PC-9 (cell line): ENCODE results near the gene CTNND2. TPM values are rescaled to one million over a fixed set of nuclear protein-coding genes. Genes with fewer than 3 reads are reported as not detected.

Source experiments
- BruUV-seq: library from RNA; stranded (reverse); fragments of 400-500 nt; replicated peaks from 2 replicates; lab custom pipeline; 2021; lab: Mats Ljungman, UMichigan
- CTCF ChIA-PET: fragments of 300-600 bp; sonication (Branson Sonifier 250); formaldehyde crosslinking; loops from one replicate; lab custom pipeline; 2022; ENCODE audit warnings: antibody characterized with exemption; lab: Charles Lee
- POLR2A ChIA-PET: fragments of 300-600 bp; sonication (Branson Sonifier 250); formaldehyde crosslinking; loops from one replicate; lab custom pipeline; 2022; ENCODE audit warnings: antibody characterized with exemption; ENCODE audit not compliant: unreplicated experiment; lab: Charles Lee
- DNase-seq, 2 experiments: peaks; one replicate each; pipeline versions ENCODE4 v3.0.0 to v3.0.0-alpha.2; 2015 to 2022; ENCODE audit warnings: mixed read lengths in 1 of 2
- H2AFZ ChIP-seq: fragments of 200-600 bp; sonication (generic); 2 replicates; pipeline ENCODE4 v1.8.1; 2017; ENCODE audit warnings: antibody characterized with exemption
- H3F3A ChIP-seq: fragments of 200-600 bp; sonication (generic); 2 replicates; pipeline ENCODE4 v1.8.1; 2017; ENCODE audit warnings: antibody characterized with exemption, mild to moderate bottlenecking, low read depth; ENCODE audit not compliant: insufficient read depth
- H3K27ac ChIP-seq: fragments of 200-600 bp; sonication (generic); 2 replicates; pipeline ENCODE4 v1.6.1; 2016; ENCODE audit warnings: mixed run types
- H3K27me3 ChIP-seq: fragments of 200-600 bp; sonication (generic); 2 replicates; pipeline ENCODE4 v1.6.1; 2016; ENCODE audit warnings: low read depth, mixed run types; ENCODE audit not compliant: insufficient read depth
- H3K36me3 ChIP-seq: fragments of 200-600 bp; sonication (generic); 2 replicates; pipeline ENCODE4 v1.6.1; 2016; ENCODE audit warnings: low read depth, mixed run types
- H3K4me1 ChIP-seq: fragments of 200-600 bp; sonication (generic); replicated peaks from 2 replicates; pipeline ENCODE4 v1.6.1; 2016; ENCODE audit warnings: mixed run types; ENCODE audit not compliant: insufficient read depth
- H3K4me2 ChIP-seq: fragments of 200-600 bp; sonication (generic); 2 replicates; pipeline ENCODE4 v1.6.1; 2017; ENCODE audit warnings: mixed run types
- H3K4me3 ChIP-seq: fragments of 200-600 bp; sonication (generic); 2 replicates; pipeline ENCODE4 v1.6.1; 2016; ENCODE audit warnings: mixed run types
- H3K79me2 ChIP-seq: fragments of 200-600 bp; sonication (generic); 2 replicates; pipeline ENCODE4 v1.6.1; 2017; ENCODE audit warnings: low read depth, mixed run types
- H3K9me2 ChIP-seq: fragments of 200-600 bp; sonication (generic); 2 replicates; pipeline ENCODE4 v1.8.1; 2017; ENCODE audit warnings: mild to moderate bottlenecking; ENCODE audit not compliant: insufficient read depth
- H3K9me3 ChIP-seq: fragments of 200-600 bp; sonication (generic); 2 replicates; pipeline ENCODE4 v1.8.1; 2016; ENCODE audit warnings: low read depth; ENCODE audit not compliant: insufficient read depth
- H4K20me1 ChIP-seq: fragments of 200-600 bp; sonication (generic); 2 replicates; pipeline ENCODE4 v1.8.1; 2017; ENCODE audit not compliant: insufficient read depth
- EZH2 ChIP-seq: fragments of 200-600 bp; sonication (generic); IDR thresholded peaks from 2 replicates; pipeline ENCODE4 v1.8.0; 2017; ENCODE audit warnings: antibody characterized with exemption, low read depth
- intact Hi-C: fragments of 100-400 bp; cut with micrococcal nuclease; formaldehyde crosslinking; loops from one replicate; pipeline ENCODE4 v1.10.0; 2022; ENCODE audit not compliant: unreplicated experiment
- total RNA-seq: library from RNA; stranded (reverse); gene quantifications from 2 replicates; pipeline ENCODE4 v1.2.3, GENCODE V29; 2021
- TF ChIP-seq, protein P1 (sequence below): fragments of 200-600 bp; sonication (generic); conservative IDR thresholded peaks from 2 replicates; pipeline ENCODE4 v1.6.1; 2017; ENCODE audit warnings: mixed run types, antibody characterized with exemption, mild to moderate bottlenecking, moderate library complexity

CTNND2 gene
- total RNA-seq, 1 experiment from 2014 or later: not detected

DNA sequence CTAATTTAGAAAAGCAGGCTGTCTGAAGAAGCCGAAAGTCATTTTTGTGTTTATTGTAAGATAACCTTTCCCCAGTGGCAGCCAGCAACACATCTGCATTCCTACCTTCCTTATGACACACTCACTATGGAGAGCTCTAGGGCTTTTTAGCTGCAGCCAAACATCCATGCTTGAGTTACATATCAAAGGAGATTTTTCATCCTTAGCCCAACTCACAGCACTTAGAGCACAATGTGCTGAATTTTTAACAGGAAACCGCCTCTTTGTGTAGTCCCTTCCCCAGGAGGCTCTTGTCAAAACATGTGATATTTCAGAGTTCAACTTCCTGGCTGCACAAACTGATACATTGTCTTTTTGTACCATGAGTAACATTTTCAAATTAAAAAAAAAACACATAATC lies 379.2 kb downstream of the CTNND2 start:
- CTCF ChIA-PET: no interaction called here

DNA sequence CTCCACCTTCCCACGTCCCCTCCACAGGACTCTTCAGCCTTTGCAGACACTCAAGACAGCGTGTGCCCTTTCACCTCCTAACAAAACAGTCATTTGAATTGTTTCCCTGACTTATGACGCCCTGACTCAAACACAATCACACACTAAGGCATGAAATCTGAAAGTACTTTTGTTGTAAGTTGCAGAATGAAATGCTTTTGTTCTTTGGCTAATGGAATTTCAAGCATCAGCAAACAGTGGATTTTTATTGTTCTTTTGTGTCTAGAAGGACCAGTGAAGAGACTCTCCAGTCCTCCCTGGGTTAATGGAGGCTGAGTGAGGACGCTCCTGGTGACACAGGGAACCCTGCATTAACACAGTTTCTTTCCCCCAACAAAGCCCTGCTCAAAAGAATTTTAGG lies 380.1 kb downstream of the CTNND2 start:
- H3K9me2 ChIP-seq: no peaks in the 10 kb centered on the region
- ChIA-PET CTCF (no interaction called here), POLR2A (no interaction called here)
- H3K79me2 ChIP-seq: no peaks in the 10 kb centered on the region
- no peaks in the 10 kb centered on the region for H3K36me3 ChIP-seq
- TF ChIP-seq, protein P1, sequence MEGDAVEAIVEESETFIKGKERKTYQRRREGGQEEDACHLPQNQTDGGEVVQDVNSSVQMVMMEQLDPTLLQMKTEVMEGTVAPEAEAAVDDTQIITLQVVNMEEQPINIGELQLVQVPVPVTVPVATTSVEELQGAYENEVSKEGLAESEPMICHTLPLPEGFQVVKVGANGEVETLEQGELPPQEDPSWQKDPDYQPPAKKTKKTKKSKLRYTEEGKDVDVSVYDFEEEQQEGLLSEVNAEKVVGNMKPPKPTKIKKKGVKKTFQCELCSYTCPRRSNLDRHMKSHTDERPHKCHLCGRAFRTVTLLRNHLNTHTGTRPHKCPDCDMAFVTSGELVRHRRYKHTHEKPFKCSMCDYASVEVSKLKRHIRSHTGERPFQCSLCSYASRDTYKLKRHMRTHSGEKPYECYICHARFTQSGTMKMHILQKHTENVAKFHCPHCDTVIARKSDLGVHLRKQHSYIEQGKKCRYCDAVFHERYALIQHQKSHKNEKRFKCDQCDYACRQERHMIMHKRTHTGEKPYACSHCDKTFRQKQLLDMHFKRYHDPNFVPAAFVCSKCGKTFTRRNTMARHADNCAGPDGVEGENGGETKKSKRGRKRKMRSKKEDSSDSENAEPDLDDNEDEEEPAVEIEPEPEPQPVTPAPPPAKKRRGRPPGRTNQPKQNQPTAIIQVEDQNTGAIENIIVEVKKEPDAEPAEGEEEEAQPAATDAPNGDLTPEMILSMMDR: no peak
- no peak for TF ChIP-seq EZH2
- H4K20me1 ChIP-seq: no peaks in the 10 kb centered on the region
- no peak overlapping the region for H3K4me2 ChIP-seq
- intact Hi-C loops: no loop called here
- no TSS peak for BruUV-seq
- H3K27ac ChIP-seq: no peak overlapping the region
- no peaks in the 10 kb centered on the region for H3K4me1 ChIP-seq
- H3K27me3 ChIP-seq: peaks cover 38% of the 10 kb centered on the region
- no peaks in the 10 kb centered on the region; the same call in 1 of the 2 replicates for H3K9me3 ChIP-seq
- H3F3A ChIP-seq: no peaks in the 10 kb centered on the region
- H3K4me3 ChIP-seq: no peak overlapping the region
- no peak for DNase-seq
- no peak overlapping the region for H2AFZ ChIP-seq

More for the DNA sequence above, 379.2 kb downstream of the CTNND2 start:
- Histone ChIP-seq H3K4me2 (no peak overlapping the region), H3K9me3 (no peaks in the 10 kb centered on the region; the same call in 1 of the 2 replicates), H2AFZ (no peak overlapping the region), H3K4me1 (no peaks in the 10 kb centered on the region), H3K4me3 (no peak overlapping the region), H3K27ac (no peak overlapping the region), H3K9me2 (no peaks in the 10 kb centered on the region), H3K79me2 (no peaks in the 10 kb centered on the region), H3F3A (no peaks in the 10 kb centered on the region), H4K20me1 (no peaks in the 10 kb centered on the region), H3K27me3 (peaks cover 39% of the 10 kb centered on the region), H3K36me3 (no peaks in the 10 kb centered on the region)
- POLR2A ChIA-PET: no interaction called here
- no TSS peak for BruUV-seq
- no peak for DNase-seq
- TF ChIP-seq, protein P1: no peak
- no peak for TF ChIP-seq EZH2
- intact Hi-C loops: no loop called here

DNA sequence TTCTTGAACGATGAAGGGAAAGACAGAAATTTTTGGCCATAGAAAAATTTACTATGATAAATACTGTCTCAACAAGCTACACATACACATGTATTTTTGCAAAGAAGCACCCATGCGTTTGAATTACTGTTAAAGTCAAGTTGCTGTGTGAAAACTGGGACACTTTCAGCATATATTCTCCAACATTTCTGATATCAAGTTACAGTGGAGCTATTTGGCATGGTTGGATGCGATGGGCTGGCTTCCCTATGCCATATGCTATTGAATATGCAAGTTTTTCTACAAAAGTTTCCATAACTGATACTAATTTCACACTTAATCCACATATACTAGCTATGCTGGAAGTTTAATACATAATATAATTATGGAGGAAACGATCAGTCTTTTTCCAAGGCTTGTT lies 381.4 kb downstream of the CTNND2 start:
- H4K20me1 ChIP-seq: no peaks in the 10 kb centered on the region
- no peak for DNase-seq
- no peak overlapping the region for H3K27ac ChIP-seq
- H2AFZ ChIP-seq: no peak overlapping the region
- H3K4me2 ChIP-seq: no peak overlapping the region
- BruUV-seq: no TSS peak
- intact Hi-C loops: no loop called here
- no peaks in the 10 kb centered on the region for H3K9me3 ChIP-seq
- H3K27me3 ChIP-seq: peaks cover 25% of the 10 kb centered on the region
- H3K79me2 ChIP-seq: no peaks in the 10 kb centered on the region
- H3K36me3 ChIP-seq: no peaks in the 10 kb centered on the region
- TF ChIP-seq EZH2: no peak
- TF ChIP-seq, protein P1: no peak
- POLR2A ChIA-PET: no interaction called here
- H3K9me2 ChIP-seq: no peaks in the 10 kb centered on the region
- H3K4me3 ChIP-seq: no peak overlapping the region
- CTCF ChIA-PET: no interaction called here
- no peaks in the 10 kb centered on the region for H3F3A ChIP-seq
- no peaks in the 10 kb centered on the region for H3K4me1 ChIP-seq
